ENCODE measurements around the gene MT4.

The MT4 gene

DNA sequence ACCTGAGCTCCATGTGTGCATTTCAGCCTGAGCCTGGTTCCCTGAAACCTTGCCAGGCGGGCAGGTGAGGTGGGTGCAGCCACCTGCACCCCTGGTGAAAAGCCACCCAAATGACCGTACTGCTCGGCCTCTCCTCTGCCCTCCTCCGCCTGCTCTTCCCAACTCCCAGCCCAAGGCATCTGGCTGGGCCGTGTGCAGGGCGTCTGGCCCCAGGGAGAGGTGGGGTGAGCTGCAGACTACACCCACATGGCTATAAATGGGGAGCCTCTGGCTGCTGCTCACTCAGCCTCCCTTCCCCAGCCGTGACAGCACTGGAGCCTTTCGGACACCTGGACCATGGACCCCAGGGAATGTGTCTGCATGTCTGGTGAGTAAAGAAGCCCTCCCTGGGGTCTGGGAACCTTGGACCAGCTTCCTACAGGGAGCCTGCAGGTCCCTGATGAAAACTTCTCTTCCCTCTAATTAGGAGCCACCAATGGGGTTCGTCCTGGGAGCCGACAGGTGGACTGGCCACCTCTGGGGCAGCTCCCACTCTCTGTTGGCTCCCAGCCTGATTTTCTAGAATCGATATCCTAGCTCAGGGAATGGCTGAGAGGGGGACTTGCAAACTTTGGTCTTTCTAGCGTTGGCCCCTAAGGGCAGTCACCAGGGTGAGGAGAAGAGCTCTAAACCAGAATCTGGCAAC, at the start of gene MT4:
Gene MT4 (plus strand): TSS at position 281 of the 685 bp plus-strand sequence. CDS start 56 bp downstream, at position 337.
- DNase-seq (ENCODE audit: low read depth) = no peak

DNA sequence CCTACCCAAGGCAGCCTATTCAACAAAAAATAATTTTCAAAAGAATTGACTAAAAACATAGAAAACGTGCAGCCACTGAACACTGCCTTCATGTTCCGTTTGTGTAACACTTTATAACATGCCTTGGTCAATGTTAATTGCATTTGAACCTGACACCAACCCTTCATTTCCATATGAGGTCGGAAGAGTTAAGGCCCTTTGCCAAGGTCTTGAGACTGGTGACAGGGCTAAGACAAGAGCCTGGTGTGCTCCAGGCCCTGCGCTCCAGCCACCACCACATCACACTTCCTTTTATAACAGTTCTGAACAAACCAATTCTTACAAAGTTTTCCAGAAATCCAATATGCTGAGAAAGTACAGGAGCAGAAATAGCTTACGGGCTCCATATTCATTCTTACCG, 49.2 kb upstream of the MT4 start:
- DNase-seq (ENCODE audit: low read depth) = no peak

DNA sequence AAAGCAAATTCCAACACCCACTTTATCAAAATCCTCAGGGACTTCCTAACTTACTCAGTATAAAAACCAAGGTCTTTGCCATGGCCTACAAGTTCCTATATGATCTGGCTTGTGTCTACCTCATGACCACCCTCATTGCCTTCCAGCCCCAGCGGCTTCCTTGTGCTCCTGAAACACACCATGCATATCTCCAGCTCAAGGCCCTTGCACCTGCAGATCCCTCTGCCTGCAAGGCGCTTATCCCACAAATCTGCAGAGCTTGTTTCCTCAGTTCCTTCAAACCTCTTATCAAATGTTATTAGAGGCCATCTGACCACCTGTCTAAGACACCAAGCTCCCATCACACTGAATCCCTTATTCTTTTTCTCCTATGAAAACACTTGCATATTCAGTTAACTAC, 47.7 kb upstream of the MT4 start:
- DNase-seq (ENCODE audit: low read depth) = no peak

DNA sequence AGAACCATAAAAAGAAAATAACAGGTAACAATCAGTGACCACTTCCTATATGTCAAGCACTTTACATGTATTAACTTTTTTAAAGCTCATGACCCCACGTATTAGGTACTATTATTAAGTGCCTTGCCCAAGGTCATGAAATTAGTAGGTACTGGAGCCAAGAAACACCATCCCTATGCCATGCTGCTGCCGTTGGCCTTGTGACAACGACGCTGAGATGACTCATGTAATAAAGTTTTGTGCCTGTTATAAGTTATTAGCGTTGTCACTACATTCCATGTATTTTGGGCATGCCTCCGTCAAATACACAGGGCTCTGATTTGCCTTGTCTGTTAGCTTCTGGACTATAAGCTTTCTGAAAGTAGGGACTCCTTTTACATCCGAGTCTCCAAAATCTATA, 46.4 kb upstream of the MT4 start:
- DNase-seq (ENCODE audit: low read depth) = peak; percentile 41

DNA sequence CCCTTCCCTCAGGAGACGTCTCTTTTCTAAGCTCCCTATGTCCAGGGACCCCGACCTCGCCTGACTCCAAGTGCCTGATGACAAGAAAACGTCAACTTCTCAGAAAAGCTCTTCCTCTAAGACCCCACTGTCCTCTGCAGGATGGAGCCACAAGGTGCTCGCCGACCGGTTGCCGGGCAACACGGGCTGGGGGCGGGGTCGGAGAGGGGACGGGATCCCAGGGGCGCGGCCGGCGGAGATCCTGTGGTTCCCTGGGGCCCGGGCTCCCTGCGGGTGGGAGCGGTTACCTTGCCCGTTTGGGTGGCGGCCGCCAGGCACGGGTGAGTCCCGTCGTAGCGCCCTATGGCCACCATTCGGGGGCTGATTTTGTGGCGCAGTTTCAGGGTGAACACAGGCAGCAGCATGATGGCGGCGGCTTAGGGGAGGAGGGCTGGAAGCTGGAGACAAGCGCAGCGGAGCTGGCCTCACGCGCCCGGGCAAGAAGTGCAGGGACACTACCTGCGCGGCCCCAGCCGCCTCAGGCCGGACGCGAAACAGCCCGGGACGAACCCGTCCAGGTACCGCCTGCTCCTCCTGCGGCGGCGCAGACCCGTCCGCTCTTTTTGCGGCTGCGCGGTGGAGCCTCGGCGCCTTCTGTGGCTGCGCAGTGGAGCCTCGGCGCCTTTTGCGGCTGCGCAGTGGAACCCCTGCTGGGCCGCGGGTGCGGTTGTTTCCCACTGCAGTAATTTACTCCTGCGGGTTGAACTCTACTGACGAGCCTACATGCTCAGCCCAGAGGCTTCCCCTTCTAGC, 45.2 kb upstream of the MT4 start, which contains the start of gene BBS2:
Gene BBS2 (minus strand): TSS at position 566 of the 792 bp plus-strand sequence. CDS start 162 bp downstream, at position 404.
- peak; percentile 85 for DNase-seq (ENCODE audit: low read depth)

DNA sequence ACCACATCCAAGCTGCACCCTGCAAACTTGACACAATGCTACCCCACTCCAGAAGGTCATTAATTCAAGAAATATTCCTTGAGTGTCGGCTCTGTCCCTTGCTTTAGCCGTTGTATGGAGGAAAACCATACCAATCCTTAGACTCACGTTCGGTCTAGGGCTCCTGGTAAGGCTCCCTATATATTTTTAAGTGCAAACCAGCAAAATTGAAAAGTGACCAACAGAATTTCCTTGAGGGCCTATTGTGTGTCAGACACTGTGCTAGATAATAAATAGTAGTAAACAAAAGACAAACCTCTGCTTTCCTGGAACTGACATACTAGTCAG, 44.7 kb upstream of the MT4 start:
- no peak for DNase-seq (ENCODE audit: low read depth)

DNA sequence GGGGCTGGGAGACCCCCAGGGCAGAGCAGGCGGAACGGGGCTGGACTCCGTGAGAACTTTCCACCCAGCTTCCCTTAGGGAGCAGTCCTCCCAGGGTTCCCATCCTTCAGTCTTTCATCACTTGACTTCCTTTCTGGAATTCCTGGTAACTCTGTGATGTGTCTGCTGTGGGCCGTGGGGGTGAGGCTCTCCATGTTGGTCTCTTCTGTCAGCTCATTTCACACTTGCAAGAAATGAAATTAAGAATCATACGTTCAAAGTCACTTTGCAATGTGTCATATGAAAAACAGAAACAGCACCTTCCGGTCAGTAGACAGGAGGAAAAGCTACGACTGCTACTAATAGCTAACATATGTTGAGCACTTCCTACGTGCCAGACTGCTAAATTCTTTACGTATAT, 39.6 kb upstream of the MT4 start:
- DNase-seq (ENCODE audit: low read depth) = peak; percentile 83

DNA sequence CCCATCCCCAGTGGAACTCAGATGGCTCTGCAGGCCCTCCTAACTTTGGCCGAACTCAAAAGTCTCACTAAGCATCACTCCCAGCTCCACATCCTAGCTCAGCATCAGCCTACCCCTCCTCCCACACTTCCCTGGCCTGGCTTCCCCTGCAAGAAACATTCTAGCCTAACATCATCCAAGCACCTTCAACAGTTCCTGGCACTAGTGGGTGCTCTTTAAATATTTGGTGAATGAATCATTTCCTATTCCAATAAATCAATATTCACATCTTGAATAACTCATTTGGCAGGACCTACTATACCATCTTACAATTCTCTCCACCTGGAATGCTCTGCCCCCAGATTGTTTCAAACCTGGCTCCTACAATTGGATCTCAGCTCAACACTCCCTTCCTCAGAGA, 34.0 kb upstream of the MT4 start:
- peak; percentile 15 for DNase-seq (ENCODE audit: low read depth)

DNA sequence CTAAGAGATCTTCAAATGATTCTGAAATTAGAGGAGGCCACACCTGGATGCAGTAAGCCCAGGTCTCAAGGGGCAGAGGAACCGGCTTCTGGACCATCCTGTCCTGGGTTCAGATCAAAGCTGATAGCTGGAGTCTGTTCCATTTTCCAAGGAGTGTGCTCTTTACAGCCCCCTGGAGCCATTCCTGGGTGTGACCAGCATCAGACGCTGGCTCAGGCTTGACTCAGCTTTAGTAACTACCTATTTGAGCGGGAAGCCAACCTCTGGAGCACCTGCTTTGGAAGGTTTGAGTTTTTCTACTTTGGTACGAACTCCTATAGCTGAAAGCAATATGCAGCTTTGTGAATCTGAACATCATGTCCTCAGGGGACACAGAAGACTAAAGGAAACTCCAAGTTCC, 32.2 kb upstream of the MT4 start:
- no peak for DNase-seq (ENCODE audit: low read depth)

DNA sequence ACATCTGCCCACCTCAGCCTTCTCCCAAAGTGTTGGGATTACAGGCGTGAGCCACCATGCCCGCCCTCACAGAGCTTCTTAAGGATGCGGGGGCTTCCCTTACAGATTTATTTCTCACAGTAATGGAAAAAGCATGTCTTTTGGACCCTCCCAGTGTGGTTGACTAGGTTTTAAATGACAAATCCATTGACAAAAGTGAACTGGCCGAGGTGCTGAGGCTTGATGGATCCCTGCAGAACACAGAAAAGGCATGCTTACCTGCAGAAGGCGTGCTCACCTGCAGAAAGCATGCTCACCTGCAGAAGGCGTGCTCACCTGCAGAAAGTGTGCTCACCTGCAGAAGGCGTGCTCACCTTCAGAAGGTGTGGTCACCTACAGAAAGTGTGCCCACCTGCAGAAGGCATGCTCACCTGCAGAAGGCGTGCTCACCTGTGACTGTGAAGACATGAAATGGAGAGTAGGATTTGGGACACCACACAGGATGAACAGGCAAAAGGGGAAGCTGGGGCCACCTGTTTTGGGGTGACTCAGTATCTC, 30.0 kb upstream of the MT4 start:
- DNase-seq (ENCODE audit: low read depth) = no peak

DNA sequence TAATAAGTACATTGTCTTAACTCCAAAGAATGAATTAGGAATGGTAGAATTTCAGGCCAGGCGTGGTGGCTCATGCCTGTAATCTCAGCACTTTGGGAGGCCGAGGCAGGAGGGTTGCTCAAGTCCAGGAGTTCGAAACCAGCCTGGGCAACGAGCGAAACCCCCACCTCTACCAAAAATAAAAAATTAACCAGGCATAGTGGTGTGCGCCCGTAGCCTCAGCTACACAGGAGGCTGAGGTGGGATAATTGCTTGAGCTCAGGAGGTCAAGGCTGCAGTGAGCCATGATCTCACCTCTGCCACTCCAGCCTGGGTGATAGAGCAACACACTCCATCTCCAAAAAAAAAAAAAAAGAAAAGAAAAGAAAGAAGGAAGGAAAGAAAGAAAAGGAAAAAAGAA, 26.5 kb upstream of the MT4 start:
- no peak for DNase-seq (ENCODE audit: low read depth)

DNA sequence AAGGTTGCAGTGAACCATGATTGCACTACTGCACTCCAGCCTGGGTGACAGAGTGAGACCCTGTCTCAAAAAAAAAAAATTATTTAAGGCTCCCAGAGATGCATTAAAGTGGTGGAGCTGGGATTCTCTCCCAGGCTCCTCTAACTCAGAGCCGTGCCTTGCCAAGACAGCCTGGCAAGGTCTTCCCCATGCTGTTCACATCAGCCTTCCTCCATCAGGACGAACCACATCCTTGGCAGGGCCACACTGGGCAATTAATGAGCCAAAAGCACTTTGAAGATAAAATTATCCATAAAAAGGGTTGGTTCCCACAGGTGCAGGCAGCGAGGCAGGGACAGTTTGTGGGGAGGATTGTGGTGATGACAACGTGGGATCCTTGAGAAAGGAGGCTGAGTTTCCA, 25.2 kb upstream of the MT4 start:
- DNase-seq (ENCODE audit: low read depth) = no peak

DNA sequence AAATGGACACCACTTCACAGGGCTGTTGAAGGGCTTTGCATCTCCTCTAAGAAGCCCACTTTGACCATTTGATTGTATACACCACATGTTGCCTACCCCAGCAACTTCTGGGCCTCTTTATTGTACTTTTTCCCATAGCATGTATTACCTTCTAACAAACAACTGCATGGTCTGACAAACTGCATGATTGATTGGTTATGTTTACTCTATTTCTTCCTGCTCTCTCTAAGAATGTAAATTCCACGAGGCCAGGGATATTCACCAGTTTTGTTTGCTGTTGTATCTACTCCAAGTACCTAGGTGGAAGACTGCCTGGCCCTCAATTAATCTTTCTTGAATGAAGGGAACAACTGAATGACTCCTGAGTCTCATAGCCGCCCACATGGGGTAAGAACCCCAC, 22.8 kb upstream of the MT4 start:
- no peak for DNase-seq (ENCODE audit: low read depth)

DNA sequence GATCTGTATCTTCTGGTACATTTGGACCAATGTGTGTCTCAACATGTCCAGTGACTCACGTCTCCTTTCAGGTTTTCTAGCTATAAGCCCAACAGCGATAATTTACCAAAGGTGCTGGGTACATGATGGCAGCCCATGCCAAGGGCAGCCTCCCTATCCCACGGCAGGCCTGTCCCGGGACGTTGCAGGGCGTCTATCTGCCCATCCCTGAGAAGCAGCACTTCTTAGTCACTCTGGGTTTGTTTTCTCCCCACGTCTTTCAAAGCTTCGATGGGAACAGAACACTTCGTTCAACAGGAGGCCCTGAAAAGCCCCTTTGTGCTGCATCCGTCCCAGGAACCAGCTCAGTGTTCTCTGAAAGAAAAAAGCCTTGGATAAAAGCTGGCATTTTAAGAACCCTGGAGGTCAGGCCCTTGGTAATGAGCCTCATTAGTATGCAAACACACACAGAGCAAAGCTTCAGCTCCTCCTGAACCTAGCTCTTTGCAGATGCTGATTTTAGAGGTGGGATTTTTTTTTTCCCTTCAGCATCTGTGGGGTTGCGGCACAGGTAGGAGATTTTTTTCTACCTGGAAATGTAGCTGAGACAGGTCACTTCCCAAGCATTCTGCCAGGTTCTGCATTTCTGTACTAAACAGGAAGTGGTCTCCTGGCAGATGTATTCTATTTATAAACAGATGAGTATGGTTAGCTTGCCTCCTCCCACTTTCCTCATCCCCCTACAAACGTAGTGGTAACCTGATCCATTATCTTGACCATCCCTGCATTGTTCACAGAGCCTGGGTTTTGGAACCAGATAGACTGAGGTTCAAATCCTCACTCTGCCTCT, 17.5 kb upstream of the MT4 start:
- DNase-seq (ENCODE audit: low read depth) = peak; percentile 64

DNA sequence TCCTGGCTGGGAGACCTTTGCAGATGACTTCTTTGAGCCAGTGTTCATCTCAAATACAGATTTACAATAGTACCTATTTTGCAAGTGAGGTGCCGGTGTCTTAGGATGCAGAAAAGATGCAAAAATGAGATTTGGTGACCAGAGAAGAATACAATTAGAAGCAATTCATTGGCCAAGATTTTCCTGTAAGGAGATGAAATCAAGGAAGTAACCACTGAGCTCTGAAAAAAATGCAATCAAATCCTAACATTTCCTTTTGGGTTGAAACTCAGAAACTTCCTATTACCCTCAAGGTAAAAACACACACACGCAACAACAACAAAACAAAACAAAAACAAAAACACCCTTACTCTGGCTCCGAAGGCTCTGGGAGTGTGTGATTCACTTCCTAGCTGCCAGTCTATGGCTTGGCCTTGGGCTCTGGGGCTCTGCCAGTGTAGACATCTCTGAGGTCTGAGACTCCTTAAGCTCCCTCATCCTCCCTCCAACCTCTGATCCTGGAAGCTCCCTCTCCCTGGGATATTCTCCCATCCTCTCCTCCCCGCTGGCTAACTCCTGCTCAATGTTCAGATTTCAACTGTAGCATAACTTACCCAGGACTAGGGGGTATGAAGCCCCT, 16.8 kb upstream of the MT4 start:
- DNase-seq (ENCODE audit: low read depth) = peak; percentile 9

DNA sequence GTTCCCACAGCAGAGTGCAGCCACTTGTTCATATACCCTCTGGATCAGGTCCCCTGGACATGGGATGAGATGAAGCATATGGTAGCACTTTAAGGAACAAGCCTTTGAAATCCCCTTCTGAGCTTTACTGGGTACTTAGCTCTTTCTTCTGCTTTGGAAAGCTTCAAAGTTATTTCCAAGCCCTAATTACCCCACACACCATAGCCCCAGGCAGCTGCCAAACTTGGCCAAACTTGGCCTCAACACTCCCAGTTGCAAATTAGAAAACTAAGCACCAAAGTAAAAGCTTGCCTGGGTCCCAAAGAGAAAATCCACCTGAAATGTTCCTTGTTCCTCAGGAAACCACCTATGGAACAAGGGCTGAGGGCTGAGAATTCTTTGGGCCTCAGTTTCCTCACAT, 15.7 kb upstream of the MT4 start:
- no peak for DNase-seq (ENCODE audit: low read depth)

DNA sequence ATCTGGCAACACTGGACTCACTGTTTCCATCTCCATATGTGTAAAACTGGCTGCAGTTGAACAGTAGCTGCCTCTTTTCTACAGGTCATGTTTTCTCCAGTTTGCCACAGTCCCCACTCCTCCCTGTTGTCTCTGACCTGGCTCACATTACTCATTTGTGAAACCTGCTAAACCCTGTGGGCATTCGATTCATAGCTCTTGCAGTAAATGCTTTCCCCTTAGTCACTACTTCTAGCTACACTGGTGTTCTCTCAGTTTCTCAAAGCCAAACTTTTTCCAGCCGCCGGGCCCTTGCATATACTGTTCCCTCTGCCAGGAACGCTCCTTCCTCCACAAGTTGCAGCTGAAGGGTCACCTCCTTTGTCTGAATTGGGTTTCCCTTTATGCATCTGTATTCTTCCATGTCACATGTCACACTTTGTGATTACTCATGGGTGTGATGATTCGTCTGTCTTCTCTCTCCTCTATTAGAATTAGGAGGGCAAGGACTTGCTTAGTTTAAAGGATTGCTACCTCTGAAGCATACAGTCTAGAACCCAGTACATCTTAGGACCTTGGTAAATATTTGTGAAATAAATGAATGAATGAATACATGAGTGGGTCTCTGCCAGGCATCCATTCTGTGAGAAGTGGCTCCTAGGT, 15.0 kb upstream of the MT4 start:
- DNase-seq (ENCODE audit: low read depth) = peak; percentile 13

DNA sequence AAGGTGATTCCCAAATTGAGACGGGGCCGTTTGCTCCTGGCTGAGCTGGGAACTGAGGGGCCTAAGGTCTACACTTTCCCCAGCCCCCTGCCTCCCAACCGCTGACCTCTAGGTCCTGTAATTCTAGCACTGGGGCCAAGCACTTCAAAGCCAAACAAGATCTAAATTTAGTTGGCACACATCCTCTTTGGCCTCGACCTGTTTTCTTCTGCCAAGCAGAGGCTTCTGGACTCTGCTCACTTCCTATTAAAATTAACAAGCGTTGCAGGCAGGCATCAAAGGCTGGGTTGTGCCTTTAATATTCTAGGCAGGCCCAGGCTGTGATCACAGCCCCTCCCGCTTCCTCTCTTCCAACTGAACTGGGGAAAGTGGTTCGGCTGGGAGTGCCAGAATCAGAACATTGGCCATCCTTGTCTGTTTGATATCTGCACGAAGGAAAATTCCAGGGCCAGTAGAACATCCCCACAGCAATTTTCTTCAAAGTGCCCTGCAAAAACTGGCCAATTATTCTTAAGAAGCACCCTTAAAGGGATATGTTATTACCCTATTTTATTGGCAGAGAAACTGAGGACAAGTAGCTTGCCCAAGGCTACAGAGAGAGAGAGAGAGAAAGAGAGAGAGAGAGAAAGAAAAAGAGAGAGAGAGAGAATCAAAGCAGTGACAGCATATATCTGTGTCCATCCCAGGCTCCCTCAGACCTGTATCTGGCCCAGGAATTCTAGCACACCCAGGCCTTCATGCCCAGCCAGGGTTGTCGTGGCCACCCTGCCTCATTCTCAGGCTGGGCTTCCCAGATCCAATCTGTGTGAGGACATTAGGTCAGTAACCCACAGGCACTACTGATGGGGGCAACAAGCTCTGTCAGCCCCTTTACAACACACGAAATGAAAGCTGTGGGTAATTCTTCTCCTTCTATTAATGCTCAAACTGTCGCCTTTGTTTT, 12.8 kb upstream of the MT4 start:
- no peak for DNase-seq (ENCODE audit: low read depth)

DNA sequence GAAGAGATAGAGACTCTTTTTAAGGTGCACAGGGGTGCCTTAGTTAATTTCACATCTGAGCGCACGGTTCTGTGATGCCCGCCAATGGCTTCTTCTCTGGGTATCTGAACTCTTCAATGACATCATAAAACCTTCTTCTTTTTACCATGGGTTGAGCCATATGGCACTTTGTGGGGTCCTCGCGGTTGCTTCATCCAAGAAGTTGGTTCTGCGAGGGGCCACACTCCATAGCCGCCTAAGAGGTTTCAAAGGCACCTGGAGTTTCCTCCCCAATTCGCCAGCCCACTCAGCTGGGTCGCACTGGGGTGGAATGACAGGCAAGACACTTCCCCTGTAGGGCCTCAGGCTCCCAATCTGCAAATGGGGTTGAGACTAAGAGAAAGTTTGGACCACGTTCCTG, 10.4 kb upstream of the MT4 start:
- DNase-seq (ENCODE audit: low read depth) = no peak

DNA sequence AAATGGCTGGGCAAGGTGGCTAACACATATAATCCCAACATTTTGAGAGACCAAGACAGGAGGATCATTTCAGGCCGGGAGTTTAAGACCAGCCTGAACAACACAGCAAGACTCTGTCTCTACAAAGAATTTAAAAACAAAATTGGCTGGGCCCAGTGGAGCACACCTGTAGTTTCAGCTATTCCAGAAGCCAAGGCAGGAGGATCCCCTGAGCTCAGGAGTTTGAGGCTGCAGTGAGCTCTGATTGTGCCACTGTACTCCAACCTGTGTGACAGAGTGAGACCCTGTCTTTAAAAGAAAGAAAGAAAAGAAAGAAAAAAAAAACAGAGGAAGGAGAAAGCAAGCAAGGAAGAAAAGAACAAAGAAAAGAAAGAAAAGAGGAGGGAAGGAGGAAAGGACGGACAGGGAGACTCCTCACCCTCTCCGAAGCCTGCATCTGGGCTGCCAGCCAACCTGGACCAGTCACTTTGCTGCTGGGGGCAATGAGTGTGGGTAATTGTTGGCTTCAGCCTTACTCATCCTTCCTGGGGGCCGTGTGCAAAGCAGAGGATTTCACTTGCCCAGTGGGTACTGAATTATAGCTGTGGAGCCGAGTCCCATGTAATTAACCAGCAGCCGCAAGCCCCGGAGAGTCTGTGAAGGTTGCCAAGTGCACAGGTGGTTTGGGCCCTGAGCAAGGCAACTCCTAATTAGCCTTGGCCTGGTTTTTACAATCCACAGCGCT, 6.7 kb upstream of the MT4 start:
- peak; percentile 88 for DNase-seq (ENCODE audit: low read depth)
